Suppressor macrophage (primary cell): Measurements from ENCODE around the gene CASTOR1.
"Not testable (repeated sequence)": the region's sequence is repeated elsewhere in the genome, so short reads cannot be mapped to it uniquely, and the experiment has no call there.

Experiments
- DNase-seq, 4 experiments: peaks; one replicate each; pipeline ENCODE4 v3.0.0-alpha.2; 2020 to 2022
- total RNA-seq, 17 experiments: gene quantifications; one replicate each; lab custom pipeline; 2026; ENCODE audit warnings: mixed read lengths in 6 of 17, inconsistent platforms in 3 of 17; lab: John Stamatoyannopoulos, UW

CASTOR1 gene
- total RNA-seq, result 0 to 0.99 (median 0.22) reads per million in 17 experiments

GRCh38 chr22:30289141-30289979, at the start of gene CASTOR1:
Gene CASTOR1, minus strand, starts transcription at chr22:30289505. Its CDS starts 8 bp downstream, at chr22:30289497.
- DNase-seq, result peak; percentile 96 to 99 (median 98)

GRCh38 chr22:30338802-30339201, 49.5 kb upstream of the CASTOR1 start:
- DNase-seq, result no peak

GRCh38 chr22:30338341-30338740, 49.0 kb upstream of the CASTOR1 start:
- DNase-seq, result not testable (repeated sequence)

GRCh38 chr22:30337461-30337778, 48.1 kb upstream of the CASTOR1 start:
- DNase-seq, result no peak

- no peak for DNase-seq
Observed at GRCh38 chr22:30336752-30337460, 47.6 kb upstream of the CASTOR1 start.

- no peak for DNase-seq
Observed at GRCh38 chr22:30335236-30335635, 45.9 kb upstream of the CASTOR1 start.

GRCh38 chr22:30334646-30335045, 45.3 kb upstream of the CASTOR1 start:
- no peak for DNase-seq

- no peak for DNase-seq
Observed at GRCh38 chr22:30333707-30334087, 44.4 kb upstream of the CASTOR1 start.

- DNase-seq, result no peak
Observed at GRCh38 chr22:30332994-30333706, 43.8 kb upstream of the CASTOR1 start.

GRCh38 chr22:30332551-30332950, 43.2 kb upstream of the CASTOR1 start:
- no peak for DNase-seq

GRCh38 chr22:30328466-30329049, 39.3 kb upstream of the CASTOR1 start:
- no peak for DNase-seq

GRCh38 chr22:30327864-30328345, 38.6 kb upstream of the CASTOR1 start:
- no peak for DNase-seq

- peak; percentile 85 to 97 (median 91) for DNase-seq
Observed at GRCh38 chr22:30326706-30327362, 37.5 kb upstream of the CASTOR1 start, which contains the start of gene TBC1D10A. Gene TBC1D10A, minus strand, starts transcription at chr22:30326941. Its CDS starts 60 bp downstream, at chr22:30326881.

GRCh38 chr22:30326255-30326705, 37.0 kb upstream of the CASTOR1 start:
- DNase-seq, result peak in 2 of 4 experiments; percentile 27 to 36

- DNase-seq, result no peak
Observed at GRCh38 chr22:30325724-30326254, 36.5 kb upstream of the CASTOR1 start.

GRCh38 chr22:30325065-30325720, 35.9 kb upstream of the CASTOR1 start:
- DNase-seq, result peak; percentile 42 to 69 (median 60)

- peak; percentile 58 to 78 (median 74) for DNase-seq
Observed at GRCh38 chr22:30324014-30324730, 34.9 kb upstream of the CASTOR1 start.

- no peak for DNase-seq
Observed at GRCh38 chr22:30323246-30323645, 33.9 kb upstream of the CASTOR1 start.

- no peak for DNase-seq
Observed at GRCh38 chr22:30321461-30321860, 32.2 kb upstream of the CASTOR1 start.

GRCh38 chr22:30320021-30320556, 30.8 kb upstream of the CASTOR1 start:
- DNase-seq, result no peak
